ENCODE measurements around the gene TANC1.

The TANC1 gene

DNA sequence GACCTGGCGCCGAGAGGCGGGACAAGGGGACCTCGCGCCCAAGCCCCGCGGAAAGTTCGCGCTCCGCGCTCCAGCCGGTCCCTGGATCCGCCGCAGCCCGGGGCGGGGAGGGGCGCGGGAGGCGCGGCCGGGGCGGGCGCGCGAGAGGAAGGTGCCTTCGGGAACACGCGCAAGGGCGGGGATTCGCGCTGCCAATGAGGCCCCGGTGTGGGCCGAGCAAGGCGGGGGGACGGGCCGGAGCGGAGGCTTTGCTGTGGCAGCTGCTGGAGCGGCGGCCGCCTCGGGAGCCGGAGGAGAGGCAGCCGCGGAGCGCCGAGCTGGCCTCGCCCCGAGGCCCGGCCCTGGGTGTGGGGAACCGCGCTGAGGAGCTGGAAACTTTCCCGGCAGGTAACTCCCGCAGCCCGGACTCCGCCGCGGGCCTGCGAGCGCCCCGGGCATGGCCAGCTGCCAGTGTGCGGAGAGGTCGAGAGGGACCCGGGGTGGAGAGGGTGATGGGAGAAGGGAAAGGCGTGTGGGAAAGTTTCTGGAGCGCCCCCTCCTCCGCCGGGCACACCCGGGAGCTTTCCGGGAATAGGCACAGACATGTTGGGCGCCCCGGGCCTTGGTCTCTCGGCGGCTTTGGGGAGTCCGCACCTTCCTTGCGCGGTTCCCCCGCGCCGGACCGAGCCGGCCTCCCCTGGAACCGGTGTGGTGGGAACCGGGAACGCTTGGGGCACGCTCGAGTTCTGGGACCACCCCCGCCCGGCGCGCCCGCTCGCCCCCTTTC is at the start of gene TANC1:
Gene TANC1 (plus strand): TSS at position 245 of the 766 bp plus-strand sequence. CDS start 97,271 bp downstream, outside the sequence.
- DNase-seq = no peak

DNA sequence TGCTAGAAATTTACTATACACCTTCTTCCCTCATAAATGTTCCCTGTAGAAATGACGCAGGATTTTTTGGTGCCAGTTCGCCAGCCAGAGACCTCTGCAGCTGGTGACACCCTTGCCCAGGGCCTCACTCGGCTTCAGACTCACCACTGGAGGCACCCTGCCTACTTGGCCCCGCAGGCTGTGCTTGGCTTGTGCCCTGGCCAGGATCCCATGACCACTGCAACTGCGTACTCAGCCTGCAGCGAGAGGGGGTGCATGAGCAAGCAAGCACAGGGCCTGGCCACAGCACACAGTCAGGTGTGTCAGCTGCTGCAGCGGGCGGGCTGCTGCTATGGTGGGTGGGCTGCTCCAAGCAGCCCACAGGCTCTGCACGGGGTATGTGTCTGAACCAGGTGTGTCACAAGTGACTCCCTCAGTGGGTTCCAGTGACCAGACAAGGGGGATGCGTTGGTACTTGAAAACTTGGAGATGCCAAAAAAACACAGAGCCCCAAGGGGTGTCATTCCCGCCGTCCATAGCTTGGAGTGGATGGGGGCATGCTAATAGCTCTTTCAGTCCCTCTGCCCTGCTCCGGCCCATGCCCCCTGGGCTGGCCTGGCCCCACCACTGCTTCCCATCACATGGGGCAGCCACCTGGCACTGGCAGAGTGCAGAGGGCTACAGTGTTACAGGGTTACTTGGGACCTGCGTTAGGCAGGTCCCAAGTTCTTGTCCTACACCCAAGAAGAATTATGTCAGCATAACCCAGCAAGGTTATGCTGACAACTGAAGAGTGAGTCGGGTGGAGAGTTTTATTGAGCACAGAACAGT is 46.6 kb upstream of the TANC1 start:
- DNase-seq = no peak

DNA sequence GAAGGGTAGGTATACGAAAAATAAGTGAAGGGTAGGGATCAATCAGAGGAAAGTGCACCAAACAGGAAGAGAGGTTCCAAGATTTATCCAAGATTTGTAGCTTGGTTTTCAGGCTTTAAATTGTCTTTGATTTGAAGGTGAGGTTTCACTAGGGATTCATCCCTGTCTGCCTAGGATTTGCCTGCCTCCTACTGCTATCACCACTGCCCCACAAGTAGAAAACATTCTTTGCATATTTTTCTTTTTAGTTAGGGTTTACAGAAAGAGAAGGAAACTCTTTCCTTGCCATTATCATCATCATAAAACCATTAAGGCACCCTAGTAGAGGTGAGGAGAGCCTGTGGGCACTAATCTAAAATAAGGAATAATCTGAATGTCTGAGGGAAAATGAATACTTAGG is 45.8 kb upstream of the TANC1 start:
- DNase-seq = no peak

DNA sequence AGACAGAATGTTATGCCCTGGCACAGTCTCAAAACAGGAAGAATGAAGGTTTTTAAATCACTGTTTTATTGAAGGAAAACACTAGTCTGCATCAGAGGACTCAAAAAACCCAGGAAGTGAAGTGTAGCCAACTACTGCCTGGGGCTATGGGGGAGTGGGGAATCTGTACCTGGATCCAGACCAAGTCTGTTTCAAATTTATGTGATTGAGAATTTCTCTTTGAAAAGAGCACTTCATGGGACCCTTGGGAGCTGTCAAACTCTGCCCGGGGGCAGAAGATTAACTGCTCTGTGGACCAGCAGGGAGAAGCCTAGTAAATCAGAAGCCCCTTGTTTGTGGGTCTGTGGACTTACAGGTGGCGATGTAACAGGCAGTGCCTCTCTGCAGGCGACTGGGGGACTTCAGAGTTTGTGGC is 45.3 kb upstream of the TANC1 start:
- no peak for DNase-seq

DNA sequence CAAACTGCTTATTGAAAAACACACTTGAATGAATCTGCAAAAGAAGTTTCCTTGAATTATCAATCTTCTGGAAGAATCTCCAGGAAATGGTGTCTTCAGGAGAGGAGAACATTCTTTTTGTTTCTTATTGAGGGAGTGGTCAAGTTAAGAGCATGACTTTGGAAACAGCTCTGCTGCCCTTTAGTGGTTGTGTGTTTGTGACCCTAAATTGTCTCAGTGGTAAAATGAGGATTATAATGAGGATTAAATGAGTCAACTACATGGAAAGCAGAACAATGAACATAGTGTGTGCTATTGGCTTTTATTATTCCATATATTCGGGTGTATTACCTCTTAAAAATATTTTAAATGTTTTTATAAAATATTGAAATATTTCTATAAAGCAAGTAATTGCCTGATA is 44.8 kb upstream of the TANC1 start:
- no peak for DNase-seq

DNA sequence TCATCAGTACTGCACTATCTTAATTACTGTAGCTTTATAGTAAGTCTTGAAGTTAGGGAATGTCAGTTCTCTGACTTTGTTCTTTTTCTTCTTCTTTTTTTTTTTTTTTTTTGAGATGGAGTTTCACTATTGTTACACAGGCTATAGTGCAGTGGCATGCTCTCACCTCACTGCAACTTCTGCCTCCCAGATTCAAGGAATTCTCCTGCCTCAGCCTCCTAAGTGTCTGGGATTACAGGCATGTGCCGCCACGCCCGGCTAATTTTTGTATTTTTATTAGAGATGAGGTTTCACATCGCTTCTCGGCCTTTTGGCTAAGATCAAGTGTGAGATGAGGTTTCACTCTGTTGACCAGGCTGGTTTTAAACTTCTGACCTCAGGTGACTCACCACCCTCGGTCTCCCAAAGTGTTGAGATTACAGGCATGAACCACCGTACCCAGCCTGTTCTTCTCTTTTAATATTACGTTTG is 41.9 kb upstream of the TANC1 start:
- DNase-seq = no peak

DNA sequence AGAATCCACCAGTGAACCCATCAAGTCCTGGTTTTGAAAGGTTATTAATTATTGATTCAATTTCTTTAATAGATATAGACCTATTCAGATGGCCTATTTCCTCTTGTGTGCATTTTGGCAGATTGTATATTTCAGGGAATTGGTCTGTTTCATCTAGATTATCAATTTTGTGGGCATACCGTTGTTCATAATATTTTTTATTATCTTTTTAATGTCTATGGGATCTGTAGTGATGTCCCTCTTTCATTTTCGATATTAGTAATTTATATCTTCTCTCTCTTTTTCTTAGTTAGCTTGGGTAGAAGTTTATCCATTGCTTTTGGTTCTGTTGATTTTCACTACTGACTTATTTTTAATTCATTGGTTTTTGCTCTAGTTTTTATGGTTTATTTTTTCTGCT is 39.9 kb upstream of the TANC1 start:
- no peak for DNase-seq

DNA sequence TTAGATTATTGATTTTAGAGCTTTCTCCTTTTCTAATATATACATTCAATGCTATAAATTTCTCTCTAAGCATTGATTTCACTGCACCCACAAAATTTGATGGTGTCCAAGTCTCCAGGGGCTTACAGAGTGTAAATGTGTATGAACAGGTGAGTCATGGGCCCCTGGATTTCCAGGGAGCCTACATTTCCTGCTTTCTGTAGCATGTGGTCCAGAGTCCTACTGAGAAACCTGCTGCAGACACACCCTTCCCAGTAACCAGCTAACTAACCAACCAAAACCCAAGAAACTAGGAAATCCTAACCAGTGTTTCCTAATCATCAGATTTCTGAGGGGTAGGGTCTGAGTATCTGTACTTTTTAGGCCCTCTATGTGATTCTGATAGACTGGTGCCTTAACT is 39.5 kb upstream of the TANC1 start:
- no peak for DNase-seq

DNA sequence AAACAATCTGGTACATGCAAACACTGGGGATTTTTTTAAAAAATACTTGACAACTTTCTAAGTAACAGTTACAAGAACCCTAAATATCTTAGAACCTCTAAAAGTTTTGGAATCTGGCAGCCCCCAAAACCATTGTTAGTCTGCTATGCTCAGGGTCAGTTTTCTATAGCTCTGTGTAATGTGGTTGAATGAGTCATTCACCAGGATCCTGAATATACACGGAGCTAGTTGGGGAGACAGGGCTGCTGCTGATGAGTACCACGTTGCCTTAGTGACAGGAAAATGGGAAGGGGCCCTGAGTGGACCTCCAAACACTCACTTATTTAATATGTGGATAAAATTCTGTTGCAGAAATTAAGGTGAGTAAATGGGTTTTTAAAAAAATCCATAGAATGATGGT is 36.9 kb upstream of the TANC1 start:
- no peak for DNase-seq

DNA sequence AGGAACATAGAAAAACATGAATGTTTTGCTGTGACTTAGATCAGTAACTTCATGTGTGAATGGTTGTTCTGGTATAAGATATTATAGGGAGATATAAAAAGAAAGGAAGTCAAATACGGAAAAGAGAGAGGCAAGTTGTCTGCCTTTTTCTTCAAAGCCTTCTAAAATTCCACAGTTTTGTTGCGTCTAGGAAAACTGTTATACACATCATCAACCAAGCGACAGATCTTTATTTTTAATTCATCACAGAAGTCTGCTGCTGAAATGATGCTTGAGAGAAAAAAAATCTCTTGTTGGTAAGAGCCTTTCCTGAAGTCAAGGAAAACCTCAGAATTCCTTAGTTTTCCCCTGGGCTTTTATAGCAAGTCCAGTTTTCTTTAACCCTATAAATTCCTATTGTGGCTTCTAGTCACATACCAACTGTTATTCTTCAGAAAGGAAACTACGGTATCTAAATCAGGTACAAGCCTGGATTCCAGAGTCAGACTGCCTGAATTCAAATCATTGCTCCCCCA is 36.3 kb upstream of the TANC1 start:
- DNase-seq = no peak

DNA sequence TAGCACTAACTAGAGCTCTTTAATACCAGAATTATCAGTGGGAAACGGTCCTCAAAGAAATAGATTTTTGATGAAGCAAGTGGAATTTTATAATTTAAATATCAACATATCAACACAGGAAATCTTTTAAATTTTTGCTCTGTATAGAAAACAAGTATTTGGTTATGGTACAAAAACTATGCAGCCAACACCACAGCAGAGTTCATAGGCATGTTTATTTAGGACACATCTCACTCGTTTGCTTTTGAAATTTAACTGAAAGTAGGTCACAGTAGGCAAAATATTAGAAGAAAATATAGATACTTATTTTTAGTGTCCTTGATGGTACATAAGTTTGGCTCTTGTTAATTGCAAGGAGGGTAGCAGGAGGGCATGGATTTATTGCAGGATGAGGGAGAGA is 34.3 kb upstream of the TANC1 start:
- DNase-seq = no peak

DNA sequence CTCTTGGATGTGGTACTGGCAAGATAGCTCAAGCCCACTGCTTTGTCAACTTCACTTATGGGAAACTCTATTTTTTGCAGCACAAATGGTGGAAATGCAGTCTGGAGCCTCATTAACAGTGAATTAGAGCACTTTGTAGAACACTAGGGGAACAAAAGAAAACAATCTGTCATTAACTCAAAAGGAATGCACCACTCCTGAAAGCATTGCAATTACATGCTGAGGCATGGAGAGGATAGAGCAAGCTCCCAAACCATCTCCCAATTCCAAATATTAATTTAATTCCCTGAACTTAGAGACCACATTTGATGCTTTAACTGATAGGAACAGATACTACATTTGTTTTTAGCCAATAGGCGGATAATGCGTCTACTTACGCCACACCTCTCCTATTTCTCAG is 32.8 kb upstream of the TANC1 start:
- no peak for DNase-seq

DNA sequence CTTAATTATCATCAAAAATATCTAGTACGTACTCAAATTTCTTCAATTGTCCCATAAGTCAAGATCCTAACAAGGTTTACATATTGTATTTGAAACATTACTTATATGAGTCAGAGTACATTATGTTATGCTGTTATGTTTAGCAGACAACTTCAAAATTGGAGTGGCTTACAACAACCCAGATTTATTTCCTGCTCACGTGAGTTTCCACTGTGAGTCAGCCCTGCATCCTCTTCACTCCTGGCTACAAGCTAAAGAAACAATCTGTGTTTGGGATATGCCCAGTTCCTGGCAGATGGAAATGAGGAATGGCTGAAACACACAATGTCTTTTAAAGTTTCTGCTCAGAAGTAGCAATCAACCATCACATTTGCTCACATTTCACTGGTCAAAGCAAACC is 31.5 kb upstream of the TANC1 start:
- DNase-seq = no peak

DNA sequence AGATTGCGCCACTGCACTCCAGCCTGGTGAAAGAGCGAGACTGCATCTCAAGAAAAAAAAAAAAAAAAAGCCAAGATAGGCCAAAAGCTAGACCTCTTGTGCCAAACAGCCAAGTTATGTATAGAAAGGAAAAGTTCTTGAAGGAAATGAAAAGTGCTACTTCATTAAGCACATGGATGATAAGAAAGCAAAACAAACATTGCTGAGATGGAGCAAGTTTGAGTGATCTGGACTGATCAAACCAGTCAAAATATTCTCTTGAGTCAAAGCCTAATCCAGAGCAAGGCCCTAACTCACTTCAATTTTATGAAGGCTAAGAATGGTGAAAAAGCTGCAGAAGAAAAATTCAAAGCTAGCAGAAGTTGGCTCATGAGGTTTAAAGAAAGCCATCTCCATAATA is 28.1 kb upstream of the TANC1 start:
- DNase-seq = no peak

DNA sequence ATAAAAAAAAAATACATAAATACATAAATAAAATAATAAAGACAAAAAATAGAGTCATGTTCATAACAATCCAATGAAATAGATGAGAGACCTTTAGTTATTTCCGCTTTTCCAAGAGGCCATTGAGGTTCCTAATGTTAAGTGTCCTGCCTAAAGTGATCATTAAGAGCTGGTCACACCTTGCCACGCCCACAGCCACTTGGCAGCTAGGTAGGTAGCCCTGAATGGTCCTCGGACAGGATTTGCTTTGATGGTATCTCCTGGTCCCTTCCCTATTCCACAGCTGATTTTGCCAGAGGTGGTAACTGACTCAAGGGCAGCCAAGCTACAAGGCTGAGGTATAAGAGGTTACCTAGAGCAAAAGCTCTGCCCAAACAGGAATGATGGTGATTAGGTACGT is 24.5 kb upstream of the TANC1 start:
- no peak for DNase-seq

DNA sequence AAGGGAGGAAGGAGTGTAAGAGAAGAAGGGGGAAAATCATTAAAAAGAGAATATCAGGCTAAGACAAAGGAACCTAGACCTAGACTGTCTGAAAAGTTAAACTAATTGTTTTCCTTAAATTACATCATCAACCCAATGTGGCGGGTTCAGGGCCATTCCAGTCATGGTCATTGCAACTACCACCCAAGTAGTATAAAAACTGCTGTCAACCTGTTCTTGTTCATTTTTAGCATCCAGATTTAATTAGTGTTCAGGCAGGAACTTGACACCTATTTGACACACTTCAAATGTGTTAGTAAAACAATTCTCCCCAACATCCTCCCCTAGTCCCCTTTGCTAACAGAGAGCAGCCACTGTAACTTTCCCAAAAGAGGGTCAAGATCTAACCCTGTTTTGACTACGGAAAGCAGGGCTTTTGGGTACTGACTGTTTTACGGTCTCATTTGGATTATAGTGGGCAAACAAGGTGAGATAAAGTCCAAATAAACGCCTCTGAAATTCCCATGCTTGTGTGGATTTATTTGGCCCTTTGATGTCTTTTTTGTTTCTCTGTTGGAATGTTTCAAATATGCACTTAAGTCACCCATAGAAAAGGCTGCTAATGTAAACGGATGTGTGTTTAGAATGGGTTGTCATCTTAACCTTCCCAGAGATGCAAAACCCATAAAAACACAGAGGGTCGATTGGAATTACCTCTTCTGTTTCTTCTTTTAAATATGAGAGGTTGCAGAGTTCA is 19.3 kb upstream of the TANC1 start:
- no peak for DNase-seq

DNA sequence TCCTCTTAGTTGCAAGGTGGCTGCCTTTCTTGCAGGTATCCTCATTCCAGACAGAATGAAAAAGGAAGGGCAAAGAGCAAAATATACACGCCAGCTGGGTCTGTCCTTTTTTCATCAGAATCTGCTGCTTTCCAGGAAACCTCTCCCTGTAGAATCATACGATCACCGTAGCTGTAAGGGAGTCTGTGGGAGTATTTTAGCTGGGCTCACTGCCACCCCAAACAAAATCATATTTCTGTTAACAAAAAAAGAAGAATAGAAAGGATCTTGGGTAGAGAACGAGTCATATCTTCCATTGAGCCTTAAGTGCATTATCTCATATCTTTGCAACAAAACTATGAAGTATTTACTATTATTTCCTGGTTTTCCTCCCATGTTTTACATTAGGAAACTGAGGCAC is 15.0 kb upstream of the TANC1 start:
- no peak for DNase-seq

DNA sequence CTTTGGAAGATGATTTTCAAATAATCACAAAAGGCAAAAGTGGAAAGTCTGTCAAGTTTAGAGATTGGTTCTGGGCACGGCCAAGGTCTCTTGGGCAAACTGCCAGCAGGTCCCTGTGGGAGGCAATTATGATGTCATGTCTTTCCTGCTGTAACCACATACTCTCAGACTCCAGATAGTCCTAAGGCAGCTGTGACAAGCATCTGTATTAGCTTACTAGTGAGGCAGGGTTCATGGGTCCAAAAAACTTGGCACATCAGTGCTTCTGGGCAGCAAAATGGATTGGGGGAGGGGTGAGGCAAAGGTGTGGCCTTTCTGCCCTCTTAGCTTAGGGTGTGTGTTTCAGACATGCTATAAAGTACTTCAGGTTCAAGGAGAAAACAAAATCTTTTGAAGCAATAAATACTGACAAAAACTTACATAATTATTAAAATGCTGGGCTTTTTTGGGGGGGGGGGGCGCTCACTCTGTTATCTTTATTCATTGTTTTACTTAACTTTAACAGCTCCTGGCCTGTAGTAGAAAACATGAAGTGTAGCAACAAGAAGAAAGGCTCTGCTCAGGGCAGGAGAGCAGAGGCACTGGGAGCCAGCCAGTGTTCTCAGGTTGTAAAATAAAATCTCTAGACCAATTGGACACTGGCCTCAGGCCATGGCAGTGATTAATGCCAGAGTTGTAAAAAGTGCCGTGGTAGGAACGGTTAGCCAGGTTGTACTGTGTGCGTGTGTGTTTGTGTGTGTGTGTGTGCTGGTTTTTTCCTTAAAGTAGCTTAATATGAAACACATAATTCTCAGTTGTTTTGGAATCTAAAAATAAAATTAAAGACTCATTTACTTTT is 14.3 kb upstream of the TANC1 start:
- DNase-seq = no peak

DNA sequence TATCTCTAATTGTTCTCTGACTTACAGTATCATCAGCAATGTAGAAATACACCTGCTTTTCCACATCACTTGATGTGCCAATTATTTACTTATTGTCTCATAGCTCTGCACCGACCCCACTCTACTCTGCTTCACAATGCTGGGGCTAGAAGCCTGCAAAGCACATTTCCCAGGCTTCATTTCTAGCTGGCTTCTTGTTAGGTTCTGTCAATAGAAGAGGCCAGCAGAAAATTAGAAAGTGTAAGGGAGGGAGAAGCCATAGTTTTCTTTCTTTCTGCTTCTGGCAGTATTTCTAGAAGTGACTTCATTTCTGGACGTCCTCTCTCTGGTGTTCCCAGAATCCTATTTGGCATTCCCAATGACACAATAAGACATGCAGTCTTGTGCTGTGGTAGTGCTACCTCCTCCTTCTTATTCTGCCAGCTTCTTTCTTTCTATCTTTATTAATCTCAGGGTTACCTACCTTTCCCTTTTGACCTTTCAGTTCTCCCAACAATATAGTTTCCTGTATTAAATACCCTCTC is 12.5 kb upstream of the TANC1 start:
- DNase-seq = no peak

DNA sequence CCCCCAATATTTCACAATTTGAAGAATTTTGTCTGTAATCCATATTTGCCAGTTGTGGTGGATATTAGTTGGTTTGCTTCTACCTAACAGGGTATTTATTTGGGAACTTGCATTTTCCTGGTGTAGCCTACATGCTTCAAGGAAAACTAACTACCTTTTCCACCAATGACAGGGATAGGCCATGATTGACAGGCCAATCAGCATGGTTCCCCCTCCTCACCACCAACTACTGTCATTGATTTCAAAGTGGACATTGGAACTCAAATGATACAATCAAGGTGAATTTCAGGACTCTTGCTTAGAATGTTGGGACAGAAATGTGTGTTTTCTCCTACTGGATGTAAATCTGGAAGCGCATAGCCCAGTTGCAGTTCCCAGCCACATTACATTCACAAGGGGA is 10.1 kb upstream of the TANC1 start:
- no peak for DNase-seq

DNA sequence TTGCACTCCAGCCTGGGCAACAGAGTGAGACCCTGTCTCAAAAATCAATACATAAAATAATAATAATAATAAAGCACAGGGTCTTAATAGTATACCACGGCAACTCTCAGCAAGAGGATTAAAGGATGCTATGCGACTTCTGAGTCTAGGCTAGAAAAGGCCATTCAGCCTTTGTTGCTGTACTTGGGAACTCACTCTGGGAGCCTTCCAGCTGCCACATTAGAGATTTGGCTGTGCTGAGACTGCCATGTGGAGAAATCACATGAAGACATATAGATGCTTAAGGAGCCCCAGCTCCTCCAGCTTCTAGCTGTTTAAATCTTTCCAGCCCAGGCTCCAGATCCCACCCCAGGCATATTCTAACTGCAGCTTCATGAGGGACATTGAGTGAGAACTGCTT is 8.2 kb upstream of the TANC1 start:
- no peak for DNase-seq

DNA sequence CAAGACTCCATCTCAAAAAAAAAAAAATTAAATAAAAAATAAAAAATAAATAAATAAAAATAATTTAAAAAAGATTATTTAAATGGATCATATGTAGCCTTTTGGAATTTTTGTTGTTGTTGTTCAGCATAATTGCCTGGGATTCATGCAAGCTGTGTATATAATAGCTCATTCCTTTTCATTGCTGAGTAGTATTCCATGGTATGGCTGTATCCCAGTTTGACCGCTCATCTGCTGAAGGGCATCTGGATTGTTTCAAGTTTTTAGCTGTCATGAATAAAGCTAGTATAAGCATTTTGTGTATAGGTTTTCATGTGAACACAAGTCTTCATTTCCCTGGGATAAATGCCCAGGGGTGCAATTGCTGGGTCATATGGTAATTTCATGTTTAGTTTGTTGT is 6.4 kb upstream of the TANC1 start:
- no peak for DNase-seq
